Midbrain (tissue), 1 donor: ENCODE data around the gene CLN6.

Source experiments
- DNase-seq: peaks from one replicate; lab custom pipeline; 2025; lab: John Stamatoyannopoulos, UW

Gene CLN6

DNA sequence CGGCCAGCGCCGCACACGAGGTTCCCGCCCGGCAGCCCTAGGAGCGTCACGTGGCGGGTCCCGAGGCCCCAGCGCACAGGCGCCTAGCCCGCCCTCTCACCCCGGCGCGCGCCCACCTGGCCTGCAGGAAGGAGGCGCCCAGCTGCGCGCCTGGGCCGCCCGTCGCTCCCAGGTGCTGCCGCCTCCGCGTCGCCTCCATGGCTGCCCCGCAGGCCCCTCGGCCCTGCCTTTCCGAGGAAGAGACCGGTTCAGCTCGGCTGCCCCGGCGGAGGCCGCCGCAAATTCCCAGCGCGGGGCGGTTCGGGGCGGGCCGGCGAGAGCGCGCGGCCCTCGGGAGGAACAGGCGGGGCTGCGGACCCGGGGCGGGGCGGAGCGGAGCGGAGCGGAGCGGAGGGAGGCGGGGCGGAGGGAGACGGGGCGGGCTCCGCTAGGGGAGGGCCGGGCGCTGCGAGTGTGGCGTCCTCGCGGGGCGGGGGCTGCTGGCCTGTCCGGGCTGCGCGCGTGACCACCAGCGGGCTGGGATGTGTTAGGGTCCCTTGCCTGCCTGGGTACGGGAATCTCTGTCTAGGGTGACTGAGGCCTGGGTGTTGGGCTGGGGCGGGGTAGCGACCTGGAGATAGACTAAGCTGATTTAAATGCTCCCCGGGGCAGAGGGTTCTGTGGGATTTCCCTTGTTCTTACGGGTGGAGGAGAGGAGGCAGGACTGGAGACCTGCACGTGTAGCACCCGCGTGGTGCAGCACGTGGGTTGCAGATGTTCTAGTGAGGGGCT, at the start of gene CLN6:
Gene CLN6 (minus strand): TSS at position 343 of the 771 bp plus-strand sequence. CDS start 144 bp downstream, at position 199.
- DNase-seq, result peak; percentile 87

DNA sequence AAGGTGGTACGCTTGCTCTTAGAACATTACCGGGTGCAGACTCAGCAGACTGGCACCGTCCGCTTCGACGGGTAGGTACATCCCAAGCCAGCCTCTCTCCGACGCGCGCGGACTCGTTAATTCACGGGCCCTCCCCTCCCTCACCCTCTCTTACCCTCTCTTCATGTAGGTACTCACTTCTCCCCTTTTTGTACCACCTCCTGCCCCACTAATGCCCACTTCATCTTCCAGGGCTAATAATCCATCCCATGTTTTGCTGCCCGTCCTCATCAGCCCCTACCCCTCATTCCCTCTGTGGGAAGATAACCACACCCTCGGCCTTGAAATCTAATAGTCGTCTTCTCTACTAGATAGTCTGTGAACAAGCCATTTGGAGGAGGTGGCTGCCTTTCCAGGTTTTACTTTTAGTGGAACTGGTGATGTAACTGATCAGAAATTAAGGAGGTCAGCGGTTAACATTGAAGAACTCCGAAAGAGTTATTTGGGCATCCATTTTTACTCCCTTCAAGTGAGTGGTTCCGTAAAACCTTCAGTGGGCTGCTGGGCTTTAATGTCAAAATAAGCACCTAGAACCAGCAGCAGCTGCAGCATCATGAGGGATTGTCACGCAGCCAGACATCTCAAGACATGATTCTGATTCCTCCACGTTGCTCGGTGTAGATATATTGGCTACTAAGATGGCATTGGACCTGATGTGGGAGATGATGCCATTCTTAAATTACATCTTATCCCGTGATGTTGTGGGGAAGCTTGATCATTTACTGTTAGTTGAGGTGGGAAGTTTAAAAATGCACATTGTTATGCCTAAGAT, 49.3 kb upstream of the CLN6 start:
- DNase-seq, result no peak

DNA sequence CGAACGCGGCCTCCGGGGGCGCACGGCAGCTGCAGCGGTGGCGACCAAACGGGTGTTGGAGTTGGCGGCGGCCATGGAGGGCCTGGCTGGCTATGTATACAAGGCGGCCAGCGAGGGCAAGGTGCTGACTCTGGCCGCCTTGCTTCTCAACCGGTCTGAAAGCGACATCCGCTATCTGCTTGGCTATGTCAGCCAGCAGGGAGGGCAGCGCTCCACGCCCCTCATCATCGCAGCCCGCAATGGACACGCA, 48.7 kb upstream of the CLN6 start:
- DNase-seq, result peak; percentile 62

DNA sequence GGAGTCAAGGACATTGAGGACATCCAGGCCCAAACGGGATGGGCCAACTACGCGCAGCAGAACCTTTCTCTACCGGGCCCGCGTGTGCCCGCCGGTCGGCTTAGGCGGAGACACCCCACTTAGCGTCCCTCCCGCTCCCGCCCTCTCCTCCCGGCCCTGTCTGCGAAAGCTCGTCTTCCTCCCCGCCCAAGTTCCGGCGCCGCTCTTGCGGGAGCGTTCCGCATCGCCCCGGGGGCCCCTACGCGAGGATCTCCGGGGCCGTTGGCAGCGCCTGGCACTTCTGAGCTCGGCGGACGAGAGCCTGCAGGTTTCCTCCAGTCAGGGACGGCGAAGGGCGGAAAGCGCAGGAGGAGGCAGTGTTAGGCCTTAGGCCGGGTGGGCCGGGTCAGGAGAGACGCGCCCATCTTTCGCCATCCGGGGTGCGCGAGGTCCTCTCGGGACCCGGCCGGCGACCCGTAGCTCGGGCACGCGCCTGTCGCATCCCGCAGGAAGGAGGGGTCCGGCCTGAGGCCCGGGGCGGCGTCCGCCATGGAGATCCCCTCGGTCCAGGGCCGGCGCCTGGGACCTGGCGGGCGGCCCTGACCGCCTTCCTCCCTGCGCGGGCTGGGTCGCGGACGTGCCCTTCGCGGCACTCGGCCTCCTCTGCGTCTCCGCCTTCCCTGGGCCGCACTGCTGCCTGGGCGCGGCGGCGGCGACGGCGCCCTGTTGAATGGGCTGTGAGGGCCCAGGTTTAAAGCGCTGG, 48.2 kb upstream of the CLN6 start, which contains the start of gene FEM1B:
Gene FEM1B (plus strand): TSS at position 143 of the 742 bp plus-strand sequence. CDS start 673 bp downstream, outside the sequence.
- peak; percentile 94 for DNase-seq

DNA sequence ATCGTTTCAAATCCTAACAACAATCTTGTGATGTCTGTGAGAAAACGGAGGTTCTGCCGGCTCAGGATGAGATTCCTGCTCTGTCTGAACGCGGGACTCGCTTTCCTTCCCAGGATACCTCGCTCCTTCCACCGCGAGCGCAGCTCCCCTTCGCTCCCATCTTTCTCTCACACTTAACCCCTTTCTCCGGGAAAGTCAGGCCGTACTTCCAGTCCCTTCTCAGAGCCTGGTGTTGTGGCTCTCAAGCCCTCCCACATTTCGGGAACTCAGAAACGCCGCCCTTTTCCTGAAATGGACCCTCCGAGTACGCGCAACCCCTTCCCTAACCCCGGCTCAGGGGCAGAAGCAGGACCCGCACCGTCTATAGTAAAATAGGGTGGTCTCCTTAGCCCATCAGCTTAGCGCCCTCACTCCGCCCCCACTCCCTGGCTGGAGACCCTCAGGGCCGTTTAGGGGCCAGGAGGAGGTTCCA, 47.6 kb upstream of the CLN6 start:
- peak; percentile 87 for DNase-seq

DNA sequence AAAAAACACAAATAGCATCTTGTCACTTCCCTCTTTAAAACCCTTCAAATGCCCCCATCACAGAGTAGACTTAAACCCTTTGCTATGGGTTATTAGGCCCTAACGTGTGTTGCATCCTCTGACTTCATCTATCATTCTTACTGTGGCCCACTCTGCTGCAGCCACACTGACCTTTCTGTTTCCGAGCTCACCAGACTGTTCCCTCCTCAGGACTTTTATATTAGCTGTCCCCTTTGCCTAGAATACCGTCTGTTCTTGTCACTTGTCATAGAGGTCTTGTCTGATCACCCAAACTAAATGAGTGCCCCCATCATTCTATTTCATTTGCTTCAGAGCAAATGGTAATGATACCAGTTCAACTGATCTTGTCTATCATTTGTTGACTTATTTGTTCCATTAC, 47.1 kb upstream of the CLN6 start:
- no peak for DNase-seq

DNA sequence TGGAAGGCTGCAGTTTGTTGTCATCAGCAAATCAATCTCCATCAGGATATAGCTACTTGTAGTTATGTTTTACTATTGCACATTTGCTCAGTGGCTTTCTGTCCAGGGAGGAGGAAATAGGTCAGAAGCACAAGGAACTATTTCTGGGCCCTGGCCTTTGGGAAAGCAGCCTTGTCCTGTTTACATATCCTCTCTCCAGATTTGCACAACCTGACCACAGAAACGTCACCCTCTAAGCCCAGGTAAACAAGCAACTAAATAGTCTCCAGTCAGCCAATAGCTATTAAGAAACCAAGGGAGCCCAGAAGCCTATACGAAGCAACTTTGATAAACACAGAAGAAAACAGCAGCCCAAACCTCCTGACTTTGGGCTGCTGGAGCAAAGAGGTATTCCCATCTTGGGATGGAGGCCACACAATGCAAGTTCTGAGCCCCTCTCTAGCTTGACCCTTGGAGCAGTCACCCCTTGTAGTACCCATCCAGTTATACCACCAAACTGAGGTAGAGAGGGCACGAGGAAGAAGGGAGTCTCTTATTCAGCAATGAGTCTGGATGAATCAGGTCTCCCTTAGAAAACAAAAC, 45.7 kb upstream of the CLN6 start:
- DNase-seq, result no peak

DNA sequence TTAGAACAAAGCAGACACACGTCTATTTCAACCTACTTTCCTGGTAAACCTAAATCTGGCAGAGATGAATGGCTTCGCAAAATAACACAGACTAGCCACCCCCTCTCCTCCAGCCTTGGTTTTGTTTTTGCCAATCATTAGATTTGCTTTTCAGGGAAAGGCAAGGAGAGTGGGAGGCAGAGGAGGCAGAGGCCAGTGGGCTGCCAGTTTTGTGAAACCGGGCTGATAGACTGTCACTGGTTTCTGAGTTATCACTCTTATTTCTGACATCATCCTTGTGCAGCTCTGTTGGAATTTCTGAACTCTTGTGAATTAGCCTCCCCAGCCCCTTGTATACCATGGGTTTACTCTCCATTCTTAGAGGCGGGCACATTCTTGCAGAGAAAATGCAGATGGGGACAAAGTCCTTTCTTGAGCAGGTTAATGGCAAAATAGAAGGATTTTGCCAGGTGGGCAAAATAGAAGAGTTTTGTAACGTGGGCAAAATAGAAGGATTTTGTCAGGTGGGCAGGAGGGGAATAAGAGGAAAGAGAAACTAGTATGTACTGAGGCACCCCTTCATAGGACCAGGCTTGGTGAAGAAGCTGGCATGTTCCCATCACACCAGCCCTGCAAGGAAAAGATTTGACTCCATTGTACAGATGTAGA, 44.8 kb upstream of the CLN6 start:
- no peak for DNase-seq

DNA sequence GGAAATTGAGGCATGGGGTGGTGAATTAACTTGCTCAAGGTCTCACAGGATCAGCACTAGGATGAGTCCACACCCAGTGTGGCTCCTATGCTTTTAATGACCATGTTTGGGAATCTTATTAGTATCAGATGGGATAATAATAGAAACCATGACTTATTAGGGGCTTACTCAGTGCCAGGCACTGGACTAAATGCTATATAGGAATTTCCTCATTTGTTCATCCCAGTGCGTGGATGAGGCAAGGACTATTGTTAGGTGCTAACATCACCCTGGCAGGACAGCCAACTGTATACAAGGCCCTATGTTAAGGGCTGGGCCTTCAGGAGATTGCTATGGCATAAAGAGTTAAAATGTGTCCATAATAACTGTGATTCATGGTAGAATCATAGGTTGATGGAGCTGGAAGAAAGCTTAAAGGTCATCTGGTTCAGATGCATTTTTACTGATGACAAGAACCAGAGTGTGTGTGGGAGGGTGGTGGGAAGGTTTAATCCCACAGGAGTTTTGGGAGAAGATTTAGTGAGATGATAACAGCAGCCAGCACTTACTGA, 43.3 kb upstream of the CLN6 start:
- DNase-seq, result no peak

DNA sequence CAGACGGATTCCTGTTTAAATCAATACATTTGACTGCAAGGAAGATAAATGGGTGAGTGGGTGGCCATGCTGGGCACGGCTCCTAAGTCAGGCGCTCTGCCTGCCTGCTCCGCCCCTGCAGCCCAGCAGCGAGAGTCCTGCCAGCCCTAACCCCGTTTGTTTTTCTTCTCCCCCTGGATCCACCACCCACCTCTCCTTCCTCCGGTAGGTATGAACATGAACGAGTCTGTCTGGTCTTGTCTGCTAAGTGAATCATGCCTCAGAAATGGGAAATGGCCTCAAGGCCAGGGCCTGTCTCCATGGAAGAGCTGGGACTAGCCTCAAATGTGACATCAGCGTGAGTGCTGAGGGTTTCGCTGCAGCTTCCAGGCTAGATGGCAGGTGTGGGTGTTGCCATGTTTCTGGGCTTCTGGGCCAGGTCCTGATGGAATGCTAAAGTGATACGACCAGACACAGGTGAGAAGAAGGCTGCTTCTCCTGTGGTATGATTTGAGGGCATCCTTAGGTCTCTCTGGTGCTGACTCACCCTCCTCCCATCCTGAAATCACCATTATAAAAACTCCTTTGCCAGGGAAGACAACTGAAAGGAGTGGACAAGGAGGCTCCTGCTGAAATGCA, 42.4 kb upstream of the CLN6 start:
- DNase-seq, result peak; percentile 21

DNA sequence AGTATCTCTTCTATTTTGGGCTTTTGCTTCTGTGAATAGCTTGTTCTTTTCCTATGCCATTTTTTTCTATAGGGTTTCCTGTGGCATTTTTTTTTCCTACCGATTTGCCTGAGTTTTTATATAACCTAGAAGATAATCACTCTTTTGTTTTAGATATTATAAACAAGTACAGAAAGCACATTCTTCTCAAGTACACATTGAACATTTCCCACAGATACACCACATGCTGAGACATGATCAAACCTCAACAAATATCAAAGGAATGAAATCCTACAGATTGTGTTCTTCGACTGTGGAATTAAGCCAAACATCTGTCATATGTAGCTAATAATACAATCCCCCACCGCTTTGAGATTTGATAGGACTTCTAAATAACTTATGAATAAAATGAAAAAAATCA, 38.9 kb upstream of the CLN6 start:
- no peak for DNase-seq

DNA sequence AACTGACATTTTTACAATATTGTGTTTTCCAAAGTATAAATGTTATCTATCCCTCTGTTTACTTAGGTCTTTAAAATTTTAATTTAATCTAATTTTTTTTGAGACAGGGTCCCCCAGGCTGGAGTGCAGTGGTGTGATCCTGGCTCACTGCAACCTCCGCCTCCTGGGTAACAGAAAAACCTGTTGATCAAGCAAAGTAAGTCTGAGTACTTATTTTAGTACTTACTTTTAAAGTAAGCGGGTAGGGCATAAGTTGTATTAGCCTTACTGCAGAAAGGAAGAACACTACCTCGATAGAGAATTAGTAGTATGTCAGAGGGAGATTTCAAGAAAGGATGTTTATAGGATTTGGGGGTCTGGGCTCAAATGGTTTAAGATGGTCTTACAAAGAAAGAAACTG, 36.1 kb upstream of the CLN6 start:
- DNase-seq, result no peak

DNA sequence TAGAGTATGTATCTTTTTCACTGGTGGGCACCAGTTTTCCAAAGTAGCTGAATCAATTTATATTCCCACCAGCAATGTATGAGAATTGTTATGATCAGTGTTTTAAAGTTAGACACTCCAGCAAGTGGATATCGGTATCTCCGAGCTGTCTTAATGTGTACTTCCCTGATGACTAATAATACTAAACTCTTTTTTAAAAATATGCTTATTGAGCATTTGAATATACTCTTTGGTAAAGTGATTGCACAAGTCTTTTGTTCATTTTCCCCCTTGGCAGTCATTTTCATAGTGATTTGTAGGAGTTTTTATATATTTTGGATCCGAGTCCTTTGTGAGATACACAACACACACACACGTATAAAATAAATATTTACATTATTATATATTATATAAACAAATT, 35.6 kb upstream of the CLN6 start:
- DNase-seq, result no peak

DNA sequence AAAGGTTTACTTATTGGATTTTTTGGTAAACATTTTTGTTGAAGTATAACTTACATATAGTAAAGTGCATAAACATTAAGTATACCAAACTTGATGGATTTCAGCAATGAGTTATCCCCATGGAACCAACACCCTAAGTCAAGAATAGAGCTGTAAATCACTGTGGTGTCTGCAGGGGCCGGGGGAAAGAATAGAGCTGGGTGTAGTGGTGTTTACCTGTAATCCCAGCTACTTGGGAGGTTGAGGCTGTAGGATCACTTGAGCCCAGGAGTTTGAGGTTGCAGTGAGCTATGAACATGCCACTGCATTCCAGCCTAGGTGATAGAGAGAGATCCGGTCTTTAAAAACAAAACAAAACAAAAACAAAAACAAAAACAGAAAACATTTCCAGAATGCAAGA, 34.8 kb upstream of the CLN6 start:
- DNase-seq, result no peak

DNA sequence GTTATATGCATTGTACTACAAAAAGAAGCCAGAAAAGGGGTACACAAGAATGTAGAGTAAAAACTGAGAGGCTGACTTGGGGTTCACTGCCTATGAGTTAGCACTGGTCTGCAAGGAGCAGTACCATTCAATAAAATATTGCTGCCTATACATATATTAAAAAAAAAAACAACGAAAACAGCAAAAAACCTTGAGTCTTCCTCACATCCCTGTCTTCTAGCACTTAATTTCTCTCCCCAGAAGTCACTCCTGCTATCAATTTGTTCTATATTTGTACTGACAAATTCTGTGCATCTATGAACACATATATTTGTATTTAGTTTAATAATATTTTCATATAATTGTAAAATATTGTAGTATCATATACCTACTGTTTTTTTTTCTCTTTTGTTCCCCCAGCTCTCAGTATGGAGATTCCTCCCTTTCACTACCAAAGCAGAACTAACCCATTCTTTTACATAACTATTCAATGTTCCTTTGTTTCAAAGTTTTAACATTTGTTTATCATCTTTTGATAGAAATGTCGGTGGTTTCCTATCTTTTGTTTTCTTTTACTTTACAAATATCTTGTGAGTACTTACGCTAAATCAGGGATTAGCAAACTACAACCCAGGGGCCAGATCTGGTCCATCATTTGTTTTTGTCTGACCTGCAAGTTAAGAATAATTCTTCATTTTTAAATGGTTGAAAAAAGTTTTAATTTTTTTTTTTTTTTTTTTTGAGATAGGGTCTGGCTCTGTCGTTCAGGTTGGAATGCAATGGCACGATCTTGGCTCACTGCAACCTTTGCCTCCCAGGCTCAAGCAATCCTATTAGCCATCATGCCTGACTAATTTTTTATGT, 33.2 kb upstream of the CLN6 start:
- DNase-seq, result no peak

DNA sequence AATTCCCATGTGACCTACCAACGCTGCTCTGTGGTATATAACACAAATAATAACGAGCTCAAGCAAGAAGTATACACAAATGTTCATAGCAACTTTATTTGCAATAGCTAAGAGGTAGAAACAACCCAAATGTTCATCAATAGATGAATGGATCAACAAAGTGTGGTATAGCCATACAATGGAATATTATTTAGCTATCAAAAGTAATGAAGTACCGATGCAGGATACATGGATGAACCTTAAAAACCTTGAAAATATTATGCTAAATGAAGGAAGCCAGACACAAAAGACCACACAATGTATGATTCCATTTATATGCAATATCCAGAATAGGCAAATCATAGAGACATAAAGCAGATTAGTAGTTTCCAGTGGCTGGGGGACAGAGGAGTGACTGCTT, 32.5 kb upstream of the CLN6 start:
- no peak for DNase-seq

DNA sequence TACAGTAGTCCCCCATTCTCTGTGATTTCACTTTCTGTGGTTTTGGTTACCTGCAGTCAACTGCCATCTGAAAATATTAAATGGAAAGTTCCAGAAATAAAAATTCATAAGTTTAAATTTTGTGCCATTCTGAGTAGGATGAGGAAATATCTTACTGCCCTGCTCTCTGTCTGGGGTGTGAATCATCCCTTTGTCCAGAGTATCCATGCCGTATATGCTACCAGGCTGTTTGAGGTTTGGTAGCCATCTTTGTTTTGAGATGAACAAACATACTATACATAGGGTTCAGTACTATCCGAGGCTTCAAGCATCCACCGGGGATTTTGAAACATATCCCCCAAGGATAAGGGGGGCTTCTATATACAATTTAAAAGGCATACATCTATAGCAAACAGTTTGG, 31.7 kb upstream of the CLN6 start:
- DNase-seq, result no peak

DNA sequence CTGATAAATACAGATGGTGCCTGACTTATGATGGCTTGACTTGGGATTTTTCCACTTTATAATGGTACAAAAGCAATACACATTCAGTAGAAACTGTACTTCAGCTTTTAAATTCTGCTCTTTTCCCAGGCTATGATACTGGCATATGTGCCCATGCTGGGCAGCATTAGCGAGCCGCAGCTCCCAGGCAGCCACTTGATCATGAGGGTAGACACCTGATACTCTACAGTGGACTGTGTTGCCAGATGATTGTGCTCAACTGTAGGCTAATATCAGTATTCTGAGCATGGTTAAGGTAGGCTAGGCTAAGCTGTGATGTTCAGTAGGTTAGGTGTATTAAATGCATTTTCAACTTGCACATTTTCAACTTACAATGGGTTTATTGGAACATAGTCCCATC, 30.4 kb upstream of the CLN6 start:
- DNase-seq, result no peak

DNA sequence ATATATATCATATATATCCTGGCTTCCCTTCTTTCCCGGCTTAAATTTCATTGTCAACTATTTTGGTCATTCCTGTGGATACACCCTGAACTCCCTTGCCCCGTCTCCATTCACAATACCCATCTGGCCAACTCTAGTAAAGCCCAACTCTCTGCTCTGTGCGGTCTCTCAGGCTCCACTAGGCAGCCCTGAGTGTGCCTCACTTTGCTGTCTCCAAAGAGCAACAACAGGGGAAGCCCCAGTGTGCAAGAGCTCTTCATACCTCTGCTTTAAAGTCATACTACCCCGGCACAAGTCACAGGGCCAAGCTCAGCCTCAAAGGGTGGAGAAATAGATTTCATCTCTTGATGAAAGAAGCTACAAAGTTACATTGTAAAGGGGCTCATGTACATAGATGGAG, 29.2 kb upstream of the CLN6 start:
- no peak for DNase-seq
